Activated T-helper 1 cell treated with Interleukin-2 at 50 U/mL for 16 hours (primary cell): ENCODE results near the gene MACROH2A1.

Source experiments
- DNase-seq: peaks from one replicate; pipeline ENCODE4 v3.0.0-alpha.2; 2020; ENCODE audit warnings: low read depth

The MACROH2A1 gene

GRCh38 chr5:135396459-135397055 is 2.5 kb downstream of the MACROH2A1 start:
- no peak for DNase-seq

- no peak for DNase-seq
Observed at GRCh38 chr5:135395866-135396265, 3.2 kb downstream of the MACROH2A1 start.

- DNase-seq: no peak
Observed at GRCh38 chr5:135395451-135395850, 3.6 kb downstream of the MACROH2A1 start.

GRCh38 chr5:135394095-135394494 is 4.9 kb downstream of the MACROH2A1 start:
- no peak for DNase-seq

GRCh38 chr5:135393691-135394090 is 5.3 kb downstream of the MACROH2A1 start:
- DNase-seq: no peak

- no peak for DNase-seq
Observed at GRCh38 chr5:135393229-135393628, 5.8 kb downstream of the MACROH2A1 start.

- DNase-seq: no peak
Observed at GRCh38 chr5:135392256-135392655, 6.8 kb downstream of the MACROH2A1 start.

- no peak for DNase-seq
Observed at GRCh38 chr5:135391869-135392255, 7.2 kb downstream of the MACROH2A1 start.

GRCh38 chr5:135391116-135391868 is 7.7 kb downstream of the MACROH2A1 start:
- DNase-seq: no peak

- DNase-seq: no peak
Observed at GRCh38 chr5:135388860-135389435, 10.1 kb downstream of the MACROH2A1 start.

- no peak for DNase-seq
Observed at GRCh38 chr5:135387629-135387960, 11.4 kb downstream of the MACROH2A1 start.

GRCh38 chr5:135386886-135387628 is 12.0 kb downstream of the MACROH2A1 start:
- DNase-seq: no peak

GRCh38 chr5:135386096-135386495 is 12.9 kb downstream of the MACROH2A1 start:
- no peak for DNase-seq

GRCh38 chr5:135385576-135385975 is 13.5 kb downstream of the MACROH2A1 start:
- no peak for DNase-seq

- DNase-seq: no peak
Observed at GRCh38 chr5:135384898-135385297, 14.1 kb downstream of the MACROH2A1 start.

GRCh38 chr5:135383803-135384495 is 15.1 kb downstream of the MACROH2A1 start:
- DNase-seq: no peak

- DNase-seq: no peak
Observed at GRCh38 chr5:135382981-135383380, 16.1 kb downstream of the MACROH2A1 start.

GRCh38 chr5:135382106-135382790 is 16.8 kb downstream of the MACROH2A1 start:
- no peak for DNase-seq

- DNase-seq: no peak
Observed at GRCh38 chr5:135379046-135379654, 19.9 kb downstream of the MACROH2A1 start.

GRCh38 chr5:135377751-135378680 is 21.0 kb downstream of the MACROH2A1 start:
- DNase-seq: no peak
